ENCODE measurements around the gene CNGA3. TPM values are rescaled to one million over a fixed set of nuclear protein-coding genes. Genes with fewer than 3 reads are reported as not detected.
"Not testable (repeated sequence)": the region's sequence is repeated elsewhere in the genome, so short reads cannot be mapped to it uniquely, and the experiment has no call there.

CNGA3 gene
- total RNA-seq, 1 donor from 2014 or later: 0.52 TPM

DNA sequence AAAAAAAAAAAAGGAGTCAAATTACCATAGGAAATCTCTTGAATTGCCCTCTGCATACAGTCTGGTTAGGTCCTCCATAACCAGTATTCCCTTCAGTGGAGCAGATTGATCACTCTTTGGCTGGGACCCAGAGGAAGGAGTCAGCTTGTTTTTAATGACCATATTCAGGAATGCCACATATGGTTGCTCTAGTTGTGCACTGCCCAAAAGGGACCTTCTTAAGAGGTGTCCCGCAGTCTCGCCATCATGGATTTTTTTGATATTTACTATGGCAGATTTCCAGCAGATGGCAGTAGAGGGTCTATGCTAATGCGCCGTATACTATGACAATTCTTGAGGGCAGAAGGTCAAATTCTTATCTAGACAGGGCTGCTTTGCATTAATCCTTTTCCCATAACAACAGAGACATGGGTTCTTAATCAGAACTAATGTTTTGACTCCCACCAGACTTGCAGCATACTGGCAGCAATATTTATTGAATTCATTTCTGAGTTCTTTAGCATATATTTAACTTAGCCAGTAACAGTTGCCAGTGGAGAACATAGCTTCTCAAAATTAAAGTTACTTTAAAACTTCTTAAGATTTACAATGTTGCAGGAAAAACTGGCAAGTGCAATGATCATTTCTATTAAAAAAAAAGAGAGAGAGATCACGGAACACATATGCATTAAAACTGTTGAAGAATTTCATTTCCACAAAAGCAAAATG lies 66.6 kb downstream of the CNGA3 start:
- Histone ChIP-seq H3K27ac (ENCODE audit: low read depth, low read length) (no peak overlapping the region), H3K4me1 (ENCODE audit: control insufficient read depth in 3 of 3, insufficient read depth in 3 of 3, low read length in 3 of 3) (no peaks in the 10 kb centered on the region), H3K36me3 (ENCODE audit: control insufficient read depth in 3 of 3, insufficient read depth in 3 of 3, low read length in 3 of 3) (no peaks in the 10 kb centered on the region), H3K9ac (ENCODE audit: low read depth in 1 of 3, low read length in 3 of 3) (no peak overlapping the region), H3K27me3 (ENCODE audit: control insufficient read depth in 3 of 3, insufficient read depth in 3 of 3, low read length in 3 of 3) (no peaks in the 10 kb centered on the region), H3K4me3 (ENCODE audit: low read length in 3 of 3) (no peak overlapping the region), H3K9me3 (ENCODE audit: control insufficient read depth in 3 of 3, low read length in 3 of 3) (no peaks in the 10 kb centered on the region)

- H3K36me3 ChIP-seq (ENCODE audit: control insufficient read depth in 3 of 3, insufficient read depth in 3 of 3, low read length in 3 of 3); H3K4me3 ChIP-seq (ENCODE audit: low read length in 3 of 3); H3K27ac ChIP-seq (ENCODE audit: low read depth, low read length); H3K27me3 ChIP-seq (ENCODE audit: control insufficient read depth in 3 of 3, insufficient read depth in 3 of 3, low read length in 3 of 3); H3K9ac ChIP-seq (ENCODE audit: low read depth in 1 of 3, low read length in 3 of 3); H3K9me3 ChIP-seq (ENCODE audit: control insufficient read depth in 3 of 3, low read length in 3 of 3); H3K4me1 ChIP-seq (ENCODE audit: control insufficient read depth in 3 of 3, insufficient read depth in 3 of 3, low read length in 3 of 3): not testable (repeated sequence)
Observed at GRCh38 chr2:98414246-98414645, 68.0 kb downstream of the CNGA3 start.

DNA sequence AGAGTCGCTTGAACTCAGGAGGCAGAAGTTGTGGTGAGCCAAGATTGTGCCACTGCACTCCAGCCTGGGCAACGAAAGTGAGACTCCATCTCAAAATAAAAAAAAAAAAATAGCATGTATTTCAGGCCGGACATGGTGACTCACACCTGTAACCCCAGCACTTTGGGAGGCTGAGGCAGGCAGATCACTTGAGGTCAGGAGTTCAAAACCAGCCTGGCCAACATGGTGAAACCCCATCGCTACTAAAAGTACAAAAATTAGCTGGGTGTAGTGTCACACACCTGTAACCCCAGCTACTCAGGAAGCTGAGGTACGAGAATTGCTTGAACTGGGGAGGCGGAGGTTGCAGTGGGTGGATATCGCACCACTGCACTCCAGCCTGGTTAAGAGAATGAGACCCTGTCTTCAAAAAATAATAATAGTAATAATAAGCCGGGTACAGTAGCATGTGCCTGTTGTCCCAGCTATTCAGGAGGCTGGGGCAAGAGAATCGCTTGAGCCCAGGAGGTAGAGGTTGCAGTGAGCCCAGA lies 69.5 kb downstream of the CNGA3 start:
- not testable (repeated sequence) for H3K27ac ChIP-seq (ENCODE audit: low read depth, low read length); H3K9me3 ChIP-seq (ENCODE audit: control insufficient read depth in 3 of 3, low read length in 3 of 3); H3K9ac ChIP-seq (ENCODE audit: low read depth in 1 of 3, low read length in 3 of 3); H3K4me3 ChIP-seq (ENCODE audit: low read length in 3 of 3); H3K4me1 ChIP-seq (ENCODE audit: control insufficient read depth in 3 of 3, insufficient read depth in 3 of 3, low read length in 3 of 3); H3K27me3 ChIP-seq (ENCODE audit: control insufficient read depth in 3 of 3, insufficient read depth in 3 of 3, low read length in 3 of 3); H3K36me3 ChIP-seq (ENCODE audit: control insufficient read depth in 3 of 3, insufficient read depth in 3 of 3, low read length in 3 of 3)

- H3K9ac ChIP-seq (ENCODE audit: low read depth in 1 of 3, low read length in 3 of 3): no peak overlapping the region
- no peaks in the 10 kb centered on the region for H3K27me3 ChIP-seq (ENCODE audit: control insufficient read depth in 3 of 3, insufficient read depth in 3 of 3, low read length in 3 of 3)
- H3K9me3 ChIP-seq (ENCODE audit: control insufficient read depth in 3 of 3, low read length in 3 of 3): no peaks in the 10 kb centered on the region
- no peak overlapping the region for H3K4me3 ChIP-seq (ENCODE audit: low read length in 3 of 3)
- no peaks in the 10 kb centered on the region for H3K36me3 ChIP-seq (ENCODE audit: control insufficient read depth in 3 of 3, insufficient read depth in 3 of 3, low read length in 3 of 3)
- H3K27ac ChIP-seq (ENCODE audit: low read depth, low read length): no peak overlapping the region
- peaks cover 0 to 3% (median 2%) of the 10 kb centered on the region in 3 donors for H3K4me1 ChIP-seq (ENCODE audit: control insufficient read depth in 3 of 3, insufficient read depth in 3 of 3, low read length in 3 of 3)
Observed at GRCh38 chr2:98416383-98417159, 70.3 kb downstream of the CNGA3 start.

GRCh38 chr2:98419544-98419943 lies 73.3 kb downstream of the CNGA3 start:
- no peak overlapping the region for H3K4me3 ChIP-seq (ENCODE audit: low read length in 3 of 3)
- H3K9ac ChIP-seq (ENCODE audit: low read depth in 1 of 3, low read length in 3 of 3): no peak overlapping the region
- H3K27ac ChIP-seq (ENCODE audit: low read depth, low read length): no peak overlapping the region

GRCh38 chr2:98419977-98420725 lies 73.9 kb downstream of the CNGA3 start:
- no peaks in the 10 kb centered on the region for H3K36me3 ChIP-seq (ENCODE audit: control insufficient read depth in 3 of 3, insufficient read depth in 3 of 3, low read length in 3 of 3)
- peaks cover 0 to 4% (median 0%) of the 10 kb centered on the region in 3 donors for H3K9me3 ChIP-seq (ENCODE audit: control insufficient read depth in 3 of 3, low read length in 3 of 3)
- H3K27ac ChIP-seq (ENCODE audit: low read depth, low read length): no peak overlapping the region
- no peak overlapping the region for H3K9ac ChIP-seq (ENCODE audit: low read depth in 1 of 3, low read length in 3 of 3)
- peaks cover 0 to 3% (median 2%) of the 10 kb centered on the region in 3 donors for H3K4me1 ChIP-seq (ENCODE audit: control insufficient read depth in 3 of 3, insufficient read depth in 3 of 3, low read length in 3 of 3)
- no peaks in the 10 kb centered on the region for H3K27me3 ChIP-seq (ENCODE audit: control insufficient read depth in 3 of 3, insufficient read depth in 3 of 3, low read length in 3 of 3)
- H3K4me3 ChIP-seq (ENCODE audit: low read length in 3 of 3): no peak overlapping the region

More at GRCh38 chr2:98419544-98419943, 73.3 kb downstream of the CNGA3 start:
- H3K36me3 ChIP-seq (ENCODE audit: control insufficient read depth in 3 of 3, insufficient read depth in 3 of 3, low read length in 3 of 3): no peaks in the 10 kb centered on the region
- peaks cover 0 to 3% (median 2%) of the 10 kb centered on the region in 3 donors for H3K4me1 ChIP-seq (ENCODE audit: control insufficient read depth in 3 of 3, insufficient read depth in 3 of 3, low read length in 3 of 3)
- no peaks in the 10 kb centered on the region for H3K27me3 ChIP-seq (ENCODE audit: control insufficient read depth in 3 of 3, insufficient read depth in 3 of 3, low read length in 3 of 3)
- peaks cover 0 to 4% (median 0%) of the 10 kb centered on the region in 3 donors for H3K9me3 ChIP-seq (ENCODE audit: control insufficient read depth in 3 of 3, low read length in 3 of 3)

GRCh38 chr2:98422449-98422848 lies 76.2 kb downstream of the CNGA3 start:
- Histone ChIP-seq H3K4me3 (ENCODE audit: low read length in 3 of 3) (no peak overlapping the region), H3K27me3 (ENCODE audit: control insufficient read depth in 3 of 3, insufficient read depth in 3 of 3, low read length in 3 of 3) (no peaks in the 10 kb centered on the region)

GRCh38 chr2:98426771-98427170 lies 80.5 kb downstream of the CNGA3 start:
- Histone ChIP-seq H3K9ac (ENCODE audit: low read depth in 1 of 3, low read length in 3 of 3) (no peak overlapping the region), H3K27me3 (ENCODE audit: control insufficient read depth in 3 of 3, insufficient read depth in 3 of 3, low read length in 3 of 3) (no peaks in the 10 kb centered on the region), H3K9me3 (ENCODE audit: control insufficient read depth in 3 of 3, low read length in 3 of 3) (peaks cover 0 to 4% (median 0%) of the 10 kb centered on the region in 3 donors), H3K4me3 (ENCODE audit: low read length in 3 of 3) (no peak overlapping the region), H3K27ac (ENCODE audit: low read depth, low read length) (no peak overlapping the region), H3K36me3 (ENCODE audit: control insufficient read depth in 3 of 3, insufficient read depth in 3 of 3, low read length in 3 of 3) (no peaks in the 10 kb centered on the region), H3K4me1 (ENCODE audit: control insufficient read depth in 3 of 3, insufficient read depth in 3 of 3, low read length in 3 of 3) (no peaks in the 10 kb centered on the region)

More at GRCh38 chr2:98422449-98422848, 76.2 kb downstream of the CNGA3 start:
- Histone ChIP-seq H3K9ac (ENCODE audit: low read depth in 1 of 3, low read length in 3 of 3) (no peak overlapping the region), H3K4me1 (ENCODE audit: control insufficient read depth in 3 of 3, insufficient read depth in 3 of 3, low read length in 3 of 3) (peaks cover 0 to 3% (median 2%) of the 10 kb centered on the region in 3 donors), H3K27ac (ENCODE audit: low read depth, low read length) (no peak overlapping the region), H3K36me3 (ENCODE audit: control insufficient read depth in 3 of 3, insufficient read depth in 3 of 3, low read length in 3 of 3) (no peaks in the 10 kb centered on the region), H3K9me3 (ENCODE audit: control insufficient read depth in 3 of 3, low read length in 3 of 3) (peaks cover 0 to 4% (median 0%) of the 10 kb centered on the region in 3 donors)

DNA sequence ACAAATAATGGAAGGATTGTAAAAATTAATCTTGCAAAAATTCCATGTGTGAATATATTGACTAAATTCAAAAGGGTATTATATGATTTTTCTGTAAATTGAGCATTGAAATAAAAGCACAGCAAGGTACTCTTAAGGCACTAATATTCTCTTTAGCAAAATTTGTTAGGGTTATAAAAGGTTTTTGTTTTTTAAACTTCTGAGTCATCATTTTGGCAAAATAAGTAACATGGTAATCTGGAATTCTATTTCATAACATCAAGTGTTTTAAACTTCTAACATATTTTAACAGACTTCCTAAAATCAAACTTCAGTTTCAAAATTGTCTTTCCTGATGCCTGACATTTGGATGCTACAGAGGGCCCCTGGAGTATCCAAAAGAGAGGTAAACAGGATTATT lies 85.9 kb downstream of the CNGA3 start:
- H3K9ac ChIP-seq (ENCODE audit: low read depth in 1 of 3, low read length in 3 of 3): no peak overlapping the region
- no peaks in the 10 kb centered on the region for H3K4me1 ChIP-seq (ENCODE audit: control insufficient read depth in 3 of 3, insufficient read depth in 3 of 3, low read length in 3 of 3)
- H3K27ac ChIP-seq (ENCODE audit: low read depth, low read length): no peak overlapping the region
- H3K9me3 ChIP-seq (ENCODE audit: control insufficient read depth in 3 of 3, low read length in 3 of 3): peaks cover 0 to 2% (median 0%) of the 10 kb centered on the region in 3 donors
- H3K4me3 ChIP-seq (ENCODE audit: low read length in 3 of 3): no peak overlapping the region
- H3K27me3 ChIP-seq (ENCODE audit: control insufficient read depth in 3 of 3, insufficient read depth in 3 of 3, low read length in 3 of 3): no peaks in the 10 kb centered on the region
- no peaks in the 10 kb centered on the region for H3K36me3 ChIP-seq (ENCODE audit: control insufficient read depth in 3 of 3, insufficient read depth in 3 of 3, low read length in 3 of 3)
